Peyer's patch (tissue), 4 donors: ENCODE measurements around the gene POSTN.

Experiments used
- CTCF ChIP-seq, 6 experiments: fragments of 450-650 bp in 4 of 6; fragments of 200-600 bp in 2 of 6; sonication (generic) in 1 of 6; IDR thresholded peaks; one replicate each; pipeline ENCODE4 v1.5.1; 2017 to 2019; ENCODE audit warnings: antibody characterized with exemption in 6 of 6, mild to moderate bottlenecking in 3 of 6, moderate library complexity in 1 of 6
- POLR2A ChIP-seq, 2 donors: fragments of 450-650 bp; IDR thresholded peaks; one replicate each; pipeline ENCODE4 v1.5.1; 2017; ENCODE audit warnings: antibody characterized with exemption in 2 of 2, mild to moderate bottlenecking in 2 of 2, moderate library complexity in 2 of 2

DNA sequence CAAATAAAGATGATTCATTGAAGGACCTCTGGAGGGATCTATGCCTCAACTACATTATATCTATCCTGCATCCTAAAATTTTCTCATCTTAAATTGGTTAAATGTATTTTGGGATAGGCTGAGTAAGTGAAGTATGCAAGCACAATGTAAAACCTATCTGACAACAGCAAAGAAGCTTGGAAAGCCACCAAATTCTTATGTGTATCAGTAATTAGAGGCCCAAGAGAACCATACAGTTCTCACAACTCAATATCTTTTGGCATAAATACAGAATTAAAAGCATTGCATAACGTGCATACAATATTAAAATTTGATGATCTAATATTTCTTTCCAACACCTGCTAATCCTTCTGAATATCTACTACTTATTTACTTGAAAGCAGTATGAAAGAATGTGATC is 13.0 kb downstream of the POSTN start:
- TF ChIP-seq CTCF (IDR thresholded peaks at IDR 0.05), result no peak
- TF ChIP-seq POLR2A (IDR thresholded peaks at IDR 0.05), result no peak
